Endometrial microvascular endothelial cells (primary cell): Measurements from ENCODE around the gene GSTA1. TPM values are rescaled to one million over a fixed set of nuclear protein-coding genes. Genes with fewer than 3 reads are reported as not detected.
"Not testable (repeated sequence)": the region's sequence is repeated elsewhere in the genome, so short reads cannot be mapped to it uniquely, and the experiment has no call there.

Experiments
- in situ Hi-C: cut with HindIII; loops from 2 replicates; pipeline ENCODE4 v1.10.0; 2017; ENCODE audit warnings: low sequenced_read_pairs, low pct_unique_long_range_greater_than_20kb; ENCODE audit errors: inconsistent ontology term
- total RNA-seq: library from RNA; depleted of rRNA; stranded (reverse); fragments of >200 nt; gene quantifications from one replicate; pipeline ENCODE4 v1.2.3, GENCODE V29; 2015; ENCODE audit errors: inconsistent ontology term

The GSTA1 gene
- total RNA-seq, 1 donor from 2014 or later: not detected

- in situ Hi-C loops: no loop called here
These were observed 11.8 kb upstream of the GSTA1 start for GRCh38 chr6:52815167-52816092.

- in situ Hi-C loops: not testable (repeated sequence)
These were observed 10.9 kb upstream of the GSTA1 start for GRCh38 chr6:52814545-52814944.

GRCh38 chr6:52809777-52810176, 6.2 kb upstream of the GSTA1 start:
- in situ Hi-C loops: not testable (repeated sequence)

GRCh38 chr6:52808660-52809059, 5.0 kb upstream of the GSTA1 start:
- in situ Hi-C loops: no loop called here

GRCh38 chr6:52802806-52803205, 810 bp downstream of the GSTA1 start:
- in situ Hi-C loops: no loop called here

GRCh38 chr6:52801188-52801841, 2.3 kb downstream of the GSTA1 start:
- in situ Hi-C loops: no loop called here

- in situ Hi-C loops: not testable (repeated sequence)
These were observed 4.3 kb downstream of the GSTA1 start for GRCh38 chr6:52799272-52799671.

GRCh38 chr6:52794366-52794765, 9.2 kb downstream of the GSTA1 start:
- in situ Hi-C loops: not testable (repeated sequence)

GRCh38 chr6:52790861-52791260, 12.8 kb downstream of the GSTA1 start:
- in situ Hi-C loops: no loop called here

- in situ Hi-C loops: not testable (repeated sequence)
These were observed 14.0 kb downstream of the GSTA1 start for GRCh38 chr6:52789658-52790057.

GRCh38 chr6:52788478-52788877, 15.1 kb downstream of the GSTA1 start:
- in situ Hi-C loops: no loop called here

GRCh38 chr6:52787917-52788316, 15.7 kb downstream of the GSTA1 start:
- in situ Hi-C loops: no loop called here

- in situ Hi-C loops: no loop called here
These were observed 17.2 kb downstream of the GSTA1 start for GRCh38 chr6:52786249-52786956.

- in situ Hi-C loops: not testable (repeated sequence)
These were observed 20.8 kb downstream of the GSTA1 start for GRCh38 chr6:52782696-52783274.

- in situ Hi-C loops: not testable (repeated sequence)
These were observed 21.4 kb downstream of the GSTA1 start for GRCh38 chr6:52782209-52782608.

GRCh38 chr6:52779237-52779636, 24.4 kb downstream of the GSTA1 start:
- in situ Hi-C loops: no loop called here

GRCh38 chr6:52776711-52777351, 26.8 kb downstream of the GSTA1 start:
- in situ Hi-C loops: not testable (repeated sequence)

GRCh38 chr6:52769399-52769798, 34.2 kb downstream of the GSTA1 start:
- in situ Hi-C loops: not testable (repeated sequence)

- in situ Hi-C loops: not testable (repeated sequence)
These were observed 36.0 kb downstream of the GSTA1 start for GRCh38 chr6:52767658-52768057.
